Measurements from ENCODE around the gene RIMBP3B. TPM values are rescaled to one million over a fixed set of nuclear protein-coding genes. Genes with fewer than 3 reads are reported as not detected.
A peak's percentile ranks its signal among the peaks of the same experiment; 100 is the strongest.
"Not testable (repeated sequence)": the region's sequence is repeated elsewhere in the genome, so short reads cannot be mapped to it uniquely, and the experiment has no call there.

RIMBP3B gene
- 0.60 TPM in 1 of 2 replicates, not detected in the other for total RNA-seq (2011; cell fraction: chromatin; rRNA removed; ENCODE audit: low replicate concordance)
- total RNA-seq (2011; cell fraction: nucleolus; rRNA removed), result 0.13 and 1.0 TPM in 2 replicates
- 0.29 and 0.46 TPM in 2 replicates for total RNA-seq (2011; cell fraction: nucleoplasm; rRNA removed)
- total RNA-seq (2014; rRNA removed) (0.14 and 0.37 TPM in 2 replicates), total RNA-seq (2014; rRNA removed; fragmentation: Illumina TruSeq; extraction: Trizol) (0.18 and 0.19 TPM in 2 replicates), total RNA-seq (2015; rRNA removed; fragmentation: Illumina TruSeq; extraction: Trizol) (0.23 and 0.29 TPM in 2 replicates), total RNA-seq (2021) (0.55 and 0.78 TPM in 2 replicates), polyA plus RNA-seq (2011; rRNA removed) (0.03 and 0.16 TPM in 2 replicates), polyA plus RNA-seq (2014; fragmentation: Illumina TruSeq; extraction: Trizol) (0.14 and 0.24 TPM in 2 replicates), polyA plus RNA-seq (2014; fragmentation: Nextera tagmentation; extraction: Ambion mirVana) (under 1 TPM in 1 of 2 experiments, not detected in 1; 0.01 TPM), polyA plus RNA-seq (2014; rRNA removed) (0.08 and 0.18 TPM in 2 replicates), polyA minus RNA-seq (2011; rRNA and poly(A)+ RNA removed) (0.32 and 0.36 TPM in 2 replicates), Bru-seq, nascent RNA (percentile 16 among the genes with signal in this experiment), BruChase-seq, experiment 1, labeled RNA remaining after a 2-hour chase (not detected), BruChase-seq, experiment 2, labeled RNA remaining after a 6-hour chase (percentile 26 among the genes with signal in this experiment)
- 0.06 and 0.13 TPM in 2 replicates for polyA plus RNA-seq (2011; cell fraction: cytosol; rRNA removed)
- polyA plus RNA-seq (2011; cell fraction: nucleus; rRNA removed), result 0.08 and 0.18 TPM in 2 replicates
- 0.43 and 1.1 TPM in 2 replicates for polyA plus RNA-seq (2012)
- 0.29 TPM in 1 of 2 replicates, not detected in the other for polyA minus RNA-seq (2011; cell fraction: cytosol; rRNA and poly(A)+ RNA removed)
- 0.13 and 0.44 TPM in 2 replicates for polyA minus RNA-seq (2011; cell fraction: nucleus; rRNA and poly(A)+ RNA removed)
- long read RNA-seq, experiment 1, full-length matches to known transcripts, result 1 of 1 reads
- long read RNA-seq, experiment 1, partial matches to known transcripts, result 0 of 1 reads
- long read RNA-seq, experiment 1, other reads (novel, unspliced or antisense), result 0 of 1 reads
- long read RNA-seq, experiment 2, result 0 reads
- long read RNA-seq, experiment 3, result 0 reads

GRCh38 chr22:21383701-21384467 lies at the start of gene RIMBP3B:
RIMBP3B (plus strand) TSS chr22:21383751; CDS start chr22:21383859, 108 bp downstream.
- POLR2A ChIA-PET; H3K36me3 ChIP-seq (ENCODE audit: control insufficient read depth, insufficient read depth, low read length); intact Hi-C loops (cut with micrococcal nuclease); H3K27ac ChIP-seq (ENCODE audit: extremely low read depth, low read depth, low read length); H3K4me3 ChIP-seq; H3K27me3 ChIP-seq (ENCODE audit: control insufficient read depth in 2 of 2, insufficient read depth in 2 of 2, low read length in 2 of 2); H3K4me2 ChIP-seq (ENCODE audit: insufficient read depth, low read length); BruUV-seq (replicated peaks); FAIRE-seq; H3K9ac ChIP-seq (ENCODE audit: insufficient read depth in 1 of 2, low read depth in 2 of 2, low read length in 2 of 2); DNase-seq (ENCODE audit: extremely low read depth in 1 of 4, low spot score in 3 of 4); H3K79me2 ChIP-seq (ENCODE audit: control insufficient read depth, insufficient read depth, low read length); H4K20me1 ChIP-seq (replicated peaks; ENCODE audit: control insufficient read depth, insufficient read depth, low read length); H3K9me3 ChIP-seq (replicated peaks; ENCODE audit: control insufficient read depth, insufficient read depth, low read depth, low read length); in situ Hi-C loops (cut with MboI); H3K9me1 ChIP-seq (ENCODE audit: control insufficient read depth, insufficient read depth, low read length); H3K4me1 ChIP-seq (replicated peaks in 1 of 2; ENCODE audit: control insufficient read depth in 2 of 2, insufficient read depth in 2 of 2, low read length in 2 of 2); H2AFZ ChIP-seq (ENCODE audit: low read depth, low read length); CTCF ChIA-PET (ENCODE audit: low intra/inter-chr PET ratio): not testable (repeated sequence)
- no CpG with 5 or more reads among the region's 91 CpGs for WGBS (ENCODE audit: insufficient coverage, low coverage, missing lambda C conversion rate)
- ATAC-seq, result peak; percentile 88

Measured in K562 (cell line).